HFFc6 (cell line): ENCODE measurements around the gene THSD1. TPM values are rescaled to one million over a fixed set of nuclear protein-coding genes. Genes with fewer than 3 reads are reported as not detected.

Source experiments
- DNase-seq: peaks from one replicate; pipeline ENCODE4 v3.0.0-alpha.2; 2018
- H3K27ac Mint-ChIP-seq: 2 replicates; pipeline ENCODE4 v1.8.0; 2020; ENCODE audit warnings: mild to moderate bottlenecking, mixed read lengths
- H3K27me3 Mint-ChIP-seq: 2 replicates; pipeline ENCODE4 v1.8.0; 2021; ENCODE audit warnings: mild to moderate bottlenecking, moderate library complexity, mixed read lengths; ENCODE audit not compliant: insufficient read depth
- H3K36me3 Mint-ChIP-seq: 2 replicates; pipeline ENCODE4 v1.8.0; 2021; ENCODE audit warnings: low read depth, mixed read lengths
- H3K4me1 Mint-ChIP-seq: 2 replicates; pipeline ENCODE4 v1.8.0; 2020; ENCODE audit warnings: low read depth, mixed read lengths
- H3K4me3 Mint-ChIP-seq: 2 replicates; pipeline ENCODE4 v1.8.0; 2020; ENCODE audit warnings: mild to moderate bottlenecking, moderate library complexity, mixed read lengths
- H3K9me3 Mint-ChIP-seq: 2 replicates; pipeline ENCODE4 v1.8.0; 2020; ENCODE audit warnings: mild to moderate bottlenecking, mixed read lengths
- total RNA-seq, 6 experiments: library from RNA; stranded (reverse); fragmentation: NEBNext Ultra II Directional; extraction: Animal tissue kit (Norgen Biotek cat#: 25700); gene quantifications; 2 replicates in 1 of 6; 3 replicates in 5 of 6; pipeline ENCODE4 v1.2.3, GENCODE V29; 2021
- TF ChIP-seq, protein P1 (sequence below): fragments of 200-600 bp; sonication (generic); IDR thresholded peaks from 2 replicates; pipeline ENCODE4 v1.5.0; 2021; ENCODE audit warnings: antibody characterized with exemption, mild to moderate bottlenecking

THSD1 gene
- total RNA-seq, 6 experiments from 2014 or later, result 2.6 to 6.1 (median 3.2) TPM

DNA sequence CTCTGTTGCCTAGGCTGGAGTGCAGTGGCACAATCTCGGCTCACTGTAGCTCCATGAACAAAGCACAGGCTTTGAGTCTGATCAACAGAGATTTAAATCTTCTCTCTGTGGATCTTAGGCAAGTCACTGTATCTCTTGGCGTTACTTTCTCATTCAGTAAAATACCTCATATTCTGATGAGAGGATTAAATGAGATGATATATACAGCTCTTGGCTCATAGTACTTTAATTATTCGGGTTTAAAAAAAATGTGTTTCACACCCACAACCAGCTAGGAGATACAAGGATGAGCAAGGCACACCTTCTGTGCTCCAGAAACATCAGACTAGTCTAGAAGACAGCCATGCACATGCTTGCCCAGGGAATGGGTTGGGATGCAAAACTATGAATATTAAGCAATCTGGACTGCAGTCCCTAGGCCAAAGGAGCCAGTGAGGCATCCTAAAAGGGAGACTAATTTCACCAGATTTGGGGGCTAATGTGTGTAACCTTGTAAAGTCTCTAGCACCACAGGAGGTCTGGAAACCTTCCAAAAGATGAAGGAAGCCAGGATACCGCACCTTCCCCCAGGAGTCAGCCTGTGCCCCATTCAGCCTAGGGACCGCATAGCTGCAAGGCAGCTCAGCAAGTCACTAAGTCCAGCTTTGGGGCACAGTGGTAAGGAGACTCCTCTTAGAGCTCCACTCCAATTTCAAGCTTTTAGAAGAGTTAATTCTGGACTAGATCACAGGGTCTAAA lies 42.0 kb upstream of the THSD1 start:
- DNase-seq, result no peak
- H3K4me3 Mint-ChIP-seq, result no peak overlapping the region
- H3K9me3 Mint-ChIP-seq, result no peaks in the 10 kb centered on the region
- H3K27me3 Mint-ChIP-seq, result no peaks in the 10 kb centered on the region
- peaks cover 40% of the 10 kb centered on the region for H3K4me1 Mint-ChIP-seq
- TF ChIP-seq, protein P1, sequence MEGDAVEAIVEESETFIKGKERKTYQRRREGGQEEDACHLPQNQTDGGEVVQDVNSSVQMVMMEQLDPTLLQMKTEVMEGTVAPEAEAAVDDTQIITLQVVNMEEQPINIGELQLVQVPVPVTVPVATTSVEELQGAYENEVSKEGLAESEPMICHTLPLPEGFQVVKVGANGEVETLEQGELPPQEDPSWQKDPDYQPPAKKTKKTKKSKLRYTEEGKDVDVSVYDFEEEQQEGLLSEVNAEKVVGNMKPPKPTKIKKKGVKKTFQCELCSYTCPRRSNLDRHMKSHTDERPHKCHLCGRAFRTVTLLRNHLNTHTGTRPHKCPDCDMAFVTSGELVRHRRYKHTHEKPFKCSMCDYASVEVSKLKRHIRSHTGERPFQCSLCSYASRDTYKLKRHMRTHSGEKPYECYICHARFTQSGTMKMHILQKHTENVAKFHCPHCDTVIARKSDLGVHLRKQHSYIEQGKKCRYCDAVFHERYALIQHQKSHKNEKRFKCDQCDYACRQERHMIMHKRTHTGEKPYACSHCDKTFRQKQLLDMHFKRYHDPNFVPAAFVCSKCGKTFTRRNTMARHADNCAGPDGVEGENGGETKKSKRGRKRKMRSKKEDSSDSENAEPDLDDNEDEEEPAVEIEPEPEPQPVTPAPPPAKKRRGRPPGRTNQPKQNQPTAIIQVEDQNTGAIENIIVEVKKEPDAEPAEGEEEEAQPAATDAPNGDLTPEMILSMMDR, result no peak
- peaks cover 9% of the 10 kb centered on the region for H3K36me3 Mint-ChIP-seq
- no peak overlapping the region for H3K27ac Mint-ChIP-seq

DNA sequence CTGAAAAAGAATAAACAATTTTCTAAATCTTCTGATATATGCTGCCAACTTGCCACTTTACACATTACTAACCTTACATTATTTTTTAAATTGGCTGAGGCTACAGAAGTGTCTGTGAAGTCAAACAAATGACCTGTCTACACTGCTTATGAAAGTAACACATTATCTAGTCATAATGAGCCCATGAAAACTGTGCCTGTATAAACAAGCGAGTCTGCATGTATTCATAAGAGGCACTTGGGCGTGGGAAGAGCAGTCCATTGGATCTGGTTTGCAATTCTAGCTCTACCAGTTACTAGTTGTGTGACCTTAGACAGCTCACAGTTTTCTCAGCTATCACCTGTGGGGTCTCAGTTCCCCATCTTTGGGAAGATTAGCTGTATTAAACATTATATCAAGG lies 41.4 kb upstream of the THSD1 start:
- H3K9me3 Mint-ChIP-seq, result no peaks in the 10 kb centered on the region
- H3K27ac Mint-ChIP-seq, result no peak overlapping the region
- no peak overlapping the region for H3K4me3 Mint-ChIP-seq
- peaks cover 9% of the 10 kb centered on the region for H3K36me3 Mint-ChIP-seq
- no peaks in the 10 kb centered on the region for H3K27me3 Mint-ChIP-seq
- DNase-seq, result no peak
- peaks cover 37% of the 10 kb centered on the region for H3K4me1 Mint-ChIP-seq
- TF ChIP-seq, protein P1, result no peak

DNA sequence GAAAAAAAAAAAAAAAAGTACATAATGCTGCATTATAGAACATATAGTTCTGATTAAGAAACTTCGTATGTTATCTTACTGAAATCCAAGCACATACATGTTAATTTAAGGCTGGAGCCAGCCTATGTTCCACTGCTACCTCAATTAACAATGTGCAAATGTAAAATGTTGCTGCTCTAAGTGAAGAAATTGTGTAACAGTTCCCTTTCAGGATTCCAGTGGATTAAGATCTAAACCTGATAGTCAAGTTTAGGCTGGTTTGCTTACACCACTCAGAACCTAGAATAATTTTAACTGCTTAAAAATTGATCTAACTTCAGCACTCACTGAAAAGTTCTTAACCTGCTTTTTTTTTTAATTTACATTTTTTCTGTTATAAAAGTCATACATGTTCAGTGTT lies 40.3 kb upstream of the THSD1 start:
- TF ChIP-seq, protein P1, result no peak
- no peak for DNase-seq
- Mint-ChIP-seq H3K27me3 (no peaks in the 10 kb centered on the region), H3K9me3 (no peaks in the 10 kb centered on the region), H3K36me3 (peaks cover 9% of the 10 kb centered on the region), H3K4me3 (no peak overlapping the region), H3K4me1 (peaks cover 33% of the 10 kb centered on the region), H3K27ac (no peak overlapping the region)

DNA sequence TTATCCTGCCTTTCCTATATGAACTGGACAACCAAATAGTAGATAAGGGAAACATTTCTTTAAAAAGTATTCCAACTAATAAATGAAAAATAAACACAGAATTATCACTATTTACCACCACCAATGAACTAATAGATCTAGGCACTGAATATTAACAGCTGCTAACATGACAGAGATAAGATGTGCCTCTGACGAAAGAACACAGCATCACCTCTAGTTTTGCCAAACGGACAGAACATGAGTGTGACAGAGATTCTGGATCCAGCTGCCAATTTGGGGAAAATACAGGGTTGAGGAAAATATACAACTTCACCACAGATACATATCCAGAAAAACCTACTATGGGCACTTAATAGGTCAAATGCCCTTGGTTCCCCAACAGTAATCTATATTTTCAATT lies 26.5 kb upstream of the THSD1 start:
- peaks cover 38% of the 10 kb centered on the region for H3K36me3 Mint-ChIP-seq
- H3K27ac Mint-ChIP-seq, result no peak overlapping the region
- peaks cover 47% of the 10 kb centered on the region for H3K4me1 Mint-ChIP-seq
- no peak overlapping the region for H3K4me3 Mint-ChIP-seq
- peaks cover 2% of the 10 kb centered on the region; the same call in 1 of the 2 replicates for H3K27me3 Mint-ChIP-seq
- TF ChIP-seq, protein P1, result no peak
- H3K9me3 Mint-ChIP-seq, result no peaks in the 10 kb centered on the region
- DNase-seq, result no peak

DNA sequence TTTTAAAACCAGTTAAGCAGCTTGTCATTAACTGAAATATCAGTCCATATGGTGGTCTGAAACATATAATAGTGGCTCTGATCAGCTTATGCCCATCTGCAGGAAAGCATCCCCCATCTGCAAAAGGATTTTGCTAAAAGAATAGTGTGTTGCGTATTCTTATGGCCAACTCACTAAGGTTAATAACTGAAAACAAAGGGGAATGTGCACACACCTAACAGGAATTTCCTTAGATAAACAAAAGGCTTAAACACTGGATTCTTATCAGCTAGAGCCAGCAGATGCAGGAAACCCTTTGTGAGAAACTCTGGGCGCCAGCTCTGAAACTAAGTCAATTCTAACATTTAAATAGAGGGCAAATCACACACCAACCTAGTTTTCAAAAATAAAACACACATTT lies 22.3 kb upstream of the THSD1 start:
- Mint-ChIP-seq H3K27me3 (peaks cover 2% of the 10 kb centered on the region; the same call in 1 of the 2 replicates), H3K4me1 (peaks cover 39% of the 10 kb centered on the region), H3K36me3 (peaks cover 28% of the 10 kb centered on the region), H3K9me3 (no peaks in the 10 kb centered on the region), H3K4me3 (no peak overlapping the region), H3K27ac (no peak overlapping the region)
- DNase-seq, result peak; percentile 20
- TF ChIP-seq, protein P1, result no peak
